Endothelial cell of umbilical vein (primary cell): Measurements from ENCODE around the gene SCN5A.

Experiments used
- CTCF ChIP-seq, 2 donors: IDR thresholded peaks; 1 replicate in 1 of 2; 2 replicates in 1 of 2; pipeline ENCODE4 v1.5.1; 2011; ENCODE audit warnings: low read length in 2 of 2, mild to moderate bottlenecking in 2 of 2, moderate library complexity in 2 of 2, control low read depth in 1 of 2, inconsistent platforms in 1 of 2, low read depth in 1 of 2; ENCODE audit not compliant: insufficient read depth in 1 of 2; ENCODE audit errors: extremely low read depth in 1 of 2
- EZH2 ChIP-seq: IDR thresholded peaks from 2 replicates; pipeline ENCODE4 v1.6.1; 2012; ENCODE audit warnings: borderline replicate concordance, low read depth, mild to moderate bottlenecking, moderate library complexity, low read length, inconsistent platforms; ENCODE audit not compliant: severe bottlenecking
- FOS ChIP-seq: IDR thresholded peaks from 2 replicates; pipeline ENCODE4 v1.6.1; 2011; ENCODE audit warnings: mild to moderate bottlenecking, low read length, moderate library complexity, borderline replicate concordance; ENCODE audit not compliant: insufficient read depth
- JUN ChIP-seq: IDR thresholded peaks from 2 replicates; pipeline ENCODE4 v1.6.1; 2011; ENCODE audit warnings: borderline replicate concordance, low read depth; ENCODE audit not compliant: insufficient read length, insufficient read depth
- MAX ChIP-seq: IDR thresholded peaks from 2 replicates; pipeline ENCODE4 v1.6.1; 2011; ENCODE audit not compliant: insufficient read depth, insufficient read length
- MYC ChIP-seq: IDR thresholded peaks from one replicate; pipeline ENCODE4 v1.6.1; 2011; ENCODE audit warnings: mild to moderate bottlenecking, low read depth, low read length
- POLR2A ChIP-seq: IDR thresholded peaks from 2 replicates; pipeline ENCODE4 v1.6.1; 2012; ENCODE audit warnings: low read depth, mild to moderate bottlenecking, control low read depth, low read length

DNA sequence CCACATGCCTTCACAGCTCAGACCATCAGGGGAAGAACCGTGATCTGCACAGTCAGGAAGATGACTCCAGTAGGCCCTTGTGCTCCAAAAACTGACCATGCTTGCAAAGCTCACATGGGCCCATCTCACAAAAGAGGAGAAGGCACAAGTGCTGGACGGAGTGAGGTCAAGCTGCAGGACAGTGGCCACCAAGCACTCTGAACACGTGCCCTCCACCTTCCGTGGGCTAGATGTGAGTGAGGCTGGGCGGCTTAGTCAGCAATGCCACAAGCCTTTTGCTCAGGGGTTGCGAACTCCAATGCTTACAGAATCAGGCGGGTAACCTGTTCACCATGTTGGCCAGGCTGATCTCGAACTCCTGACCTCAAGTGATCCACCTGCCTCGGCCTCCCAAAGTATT lies 70.9 kb downstream of the SCN5A start:
- no peak for TF ChIP-seq POLR2A
- no peak for TF ChIP-seq CTCF (IDR thresholded peaks at IDR 0.05; ENCODE audit: extremely low read depth in 1 of 2, insufficient read depth in 1 of 2, low read depth in 1 of 2, low read length in 2 of 2)
- TF ChIP-seq MYC: no peak
- no peak for TF ChIP-seq FOS
- TF ChIP-seq EZH2: no peak
- TF ChIP-seq MAX: no peak
- no peak for TF ChIP-seq JUN
